ENCODE measurements around the gene ABCB11. TPM values are rescaled to one million over a fixed set of nuclear protein-coding genes. Genes with fewer than 3 reads are reported as not detected.

The ABCB11 gene
- total and polyA plus RNA-seq, 7 donors = 0.01 to 0.12 (median 0.04) TPM; not detected in 2

DNA sequence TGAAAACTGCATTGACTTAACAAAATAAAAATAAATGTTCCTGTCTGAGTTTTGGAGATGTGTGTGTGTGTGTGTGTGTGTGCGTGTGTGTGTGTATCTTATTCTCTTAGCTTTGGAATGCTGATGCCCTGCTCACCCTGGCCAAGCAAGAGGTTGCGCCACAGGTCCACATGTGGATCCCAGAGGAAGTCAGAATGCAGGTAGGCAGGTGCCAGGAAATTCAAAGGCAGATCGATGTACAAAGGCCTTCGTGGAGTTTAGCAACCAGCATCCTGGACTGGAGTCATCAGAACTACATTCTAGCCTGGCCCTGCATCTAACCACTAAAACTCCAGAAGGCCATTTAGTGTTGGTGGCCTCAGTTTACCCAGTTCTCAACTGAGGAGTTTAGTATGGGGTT lies 117.6 kb downstream of the ABCB11 start:
- intact Hi-C loops (cut with DNase I) = no loop called here
- H3K27me3 ChIP-seq (ENCODE audit: insufficient read depth in 3 of 3, low read length in 2 of 3) = no peaks in the 10 kb centered on the region
- H3K4me3 ChIP-seq = no peak overlapping the region
- H3K27ac ChIP-seq = no peak overlapping the region
- H3K9me3 ChIP-seq = no peaks in the 10 kb centered on the region
- H3K4me1 ChIP-seq = peaks cover 13% of the 10 kb centered on the region
- DNase-seq (no peak), ATAC-seq (peak in 1 of 4 donors; percentile 20)
- WGBS, 3 donors = 49 to 75% (median 59%) methylated on average over 4 of the region's 4 CpGs
- H3K36me3 ChIP-seq (ENCODE audit: insufficient read depth in 1 of 2, low read depth in 1 of 2) = no peaks in the 10 kb centered on the region
- TF ChIP-seq, protein P1, sequence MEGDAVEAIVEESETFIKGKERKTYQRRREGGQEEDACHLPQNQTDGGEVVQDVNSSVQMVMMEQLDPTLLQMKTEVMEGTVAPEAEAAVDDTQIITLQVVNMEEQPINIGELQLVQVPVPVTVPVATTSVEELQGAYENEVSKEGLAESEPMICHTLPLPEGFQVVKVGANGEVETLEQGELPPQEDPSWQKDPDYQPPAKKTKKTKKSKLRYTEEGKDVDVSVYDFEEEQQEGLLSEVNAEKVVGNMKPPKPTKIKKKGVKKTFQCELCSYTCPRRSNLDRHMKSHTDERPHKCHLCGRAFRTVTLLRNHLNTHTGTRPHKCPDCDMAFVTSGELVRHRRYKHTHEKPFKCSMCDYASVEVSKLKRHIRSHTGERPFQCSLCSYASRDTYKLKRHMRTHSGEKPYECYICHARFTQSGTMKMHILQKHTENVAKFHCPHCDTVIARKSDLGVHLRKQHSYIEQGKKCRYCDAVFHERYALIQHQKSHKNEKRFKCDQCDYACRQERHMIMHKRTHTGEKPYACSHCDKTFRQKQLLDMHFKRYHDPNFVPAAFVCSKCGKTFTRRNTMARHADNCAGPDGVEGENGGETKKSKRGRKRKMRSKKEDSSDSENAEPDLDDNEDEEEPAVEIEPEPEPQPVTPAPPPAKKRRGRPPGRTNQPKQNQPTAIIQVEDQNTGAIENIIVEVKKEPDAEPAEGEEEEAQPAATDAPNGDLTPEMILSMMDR (IDR thresholded peaks at IDR 0.05) = no peak

DNA sequence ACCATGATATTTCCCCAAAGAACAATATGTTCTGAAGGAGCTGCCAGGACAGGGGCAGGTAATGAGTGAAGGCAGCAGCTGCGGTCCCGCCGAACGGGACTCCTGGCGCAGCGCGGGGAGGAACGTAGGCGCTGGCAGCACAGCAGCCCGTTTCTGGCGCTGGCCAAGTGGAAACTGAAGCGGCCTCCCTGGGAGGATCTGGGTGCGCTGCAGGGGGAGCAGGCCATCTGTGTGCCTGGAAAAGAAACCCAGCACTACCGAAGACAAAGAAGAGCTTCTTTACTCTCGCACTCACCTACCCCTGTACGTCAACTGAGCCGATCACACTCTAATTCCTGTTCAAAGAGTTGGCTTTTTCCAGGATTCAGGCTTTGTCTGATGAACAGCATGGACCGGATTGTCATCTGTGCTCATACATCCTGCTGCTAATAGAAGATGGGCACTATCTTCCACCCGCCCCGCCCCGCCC lies 118.2 kb downstream of the ABCB11 start:
- ATAC-seq = peak; percentile 94 to 99 (median 98)
- intact Hi-C loops (cut with DNase I) = no loop called here
- no peaks in the 10 kb centered on the region for H3K27me3 ChIP-seq (ENCODE audit: insufficient read depth in 3 of 3, low read length in 2 of 3)
- no peaks in the 10 kb centered on the region for H3K9me3 ChIP-seq
- peak overlapping the region; percentile 52 for H3K4me3 ChIP-seq
- WGBS, 3 donors = 5 to 12% (median 8%) methylated on average over 21 of the region's 21 CpGs
- DNase-seq = peak; percentile 70 to 89
- TF ChIP-seq, protein P1 (IDR thresholded peaks at IDR 0.05) = no peak
- H3K4me1 ChIP-seq = peaks cover 13% of the 10 kb centered on the region
- no peaks in the 10 kb centered on the region for H3K36me3 ChIP-seq (ENCODE audit: insufficient read depth in 1 of 2, low read depth in 1 of 2)
- H3K27ac ChIP-seq = peak overlapping the region; percentile 64

DNA sequence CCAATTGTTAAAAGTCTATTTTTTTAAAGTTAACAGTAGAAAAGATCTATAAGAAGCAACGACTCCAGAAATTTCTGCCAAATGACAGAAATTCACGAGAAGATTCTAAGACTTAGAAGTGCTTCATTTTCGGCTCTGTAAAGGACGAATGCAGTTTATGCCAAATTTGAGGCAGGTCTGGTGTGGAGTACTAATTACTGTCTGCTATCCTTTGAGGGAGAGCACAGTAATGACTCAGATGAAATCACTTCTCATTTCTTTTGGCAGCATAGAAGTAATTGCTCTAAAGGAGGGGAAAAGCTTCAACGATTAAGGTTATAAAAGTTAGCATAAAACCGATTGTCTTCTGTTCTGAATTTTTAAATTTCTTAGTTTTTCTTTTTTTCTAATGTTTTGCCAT lies 118.7 kb downstream of the ABCB11 start:
- WGBS, 3 donors = 27 to 47% (median 35%) methylated on average over 6 of the region's 6 CpGs
- intact Hi-C loops (cut with DNase I) = no loop called here
- Histone ChIP-seq H3K27ac (peak overlapping the region; percentile 64), H3K36me3 (ENCODE audit: insufficient read depth in 1 of 2, low read depth in 1 of 2) (no peaks in the 10 kb centered on the region), H3K4me1 (peaks cover 13% of the 10 kb centered on the region), H3K9me3 (no peaks in the 10 kb centered on the region), H3K27me3 (ENCODE audit: insufficient read depth in 3 of 3, low read length in 2 of 3) (no peaks in the 10 kb centered on the region), H3K4me3 (peak overlapping the region; percentile 52)
- peak in 3 of 4 donors; percentile 39 to 76 (median 60) for ATAC-seq
- TF ChIP-seq, protein P1 (IDR thresholded peaks at IDR 0.05) = no peak
- DNase-seq = no peak

DNA sequence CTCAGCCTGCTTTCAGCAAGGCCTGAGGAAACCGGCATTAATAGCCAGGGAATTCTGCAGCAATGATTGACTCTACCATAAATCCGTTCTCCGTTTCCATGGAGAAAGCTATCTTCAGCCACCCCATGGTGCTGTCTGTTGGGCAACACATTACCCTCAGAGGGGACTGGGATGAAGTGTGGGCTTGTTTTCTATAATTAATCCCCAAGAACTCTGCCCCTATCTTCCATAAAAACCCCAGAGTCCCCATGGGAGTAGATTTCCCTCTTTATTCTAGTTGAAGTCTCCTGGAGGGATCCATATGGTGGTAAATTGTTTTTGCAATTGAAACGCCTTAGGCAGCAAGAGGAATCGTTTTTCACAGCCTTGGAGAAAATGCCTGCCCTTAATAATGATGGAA lies 120.8 kb downstream of the ABCB11 start:
- no peaks in the 10 kb centered on the region for H3K9me3 ChIP-seq
- TF ChIP-seq, protein P1 (IDR thresholded peaks at IDR 0.05) = no peak
- H3K4me3 ChIP-seq = no peak overlapping the region
- WGBS, 3 donors = 74 to 77% (median 77%) methylated on average over 5 of the region's 5 CpGs
- ATAC-seq = no peak
- peaks cover 13% of the 10 kb centered on the region for H3K4me1 ChIP-seq
- no peaks in the 10 kb centered on the region for H3K27me3 ChIP-seq (ENCODE audit: insufficient read depth in 3 of 3, low read length in 2 of 3)
- no peak overlapping the region for H3K27ac ChIP-seq
- H3K36me3 ChIP-seq (ENCODE audit: insufficient read depth in 1 of 2, low read depth in 1 of 2) = no peaks in the 10 kb centered on the region
- intact Hi-C loops (cut with DNase I) = no loop called here
- no peak for DNase-seq
